Loucy (cell line): ENCODE data around the gene ZNHIT6.

Experiments
- H2AFZ ChIP-seq: fragments of 200-600 bp; sonication (generic); 2 replicates; pipeline ENCODE4 v1.6.0; 2016; ENCODE audit warnings: antibody characterized with exemption, mild to moderate bottlenecking, low read length, moderate library complexity
- H3F3A ChIP-seq: fragments of 200-600 bp; 2 replicates; pipeline ENCODE4 v1.6.0; 2016; ENCODE audit warnings: antibody characterized with exemption, low read depth, mild to moderate bottlenecking
- H3K27me3 ChIP-seq: fragments of 200-600 bp; sonication (generic); 2 replicates; pipeline ENCODE4 v1.6.1; 2014; ENCODE audit warnings: low read length, mild to moderate bottlenecking; ENCODE audit not compliant: insufficient read depth, poor library complexity, severe bottlenecking
- H3K36me3 ChIP-seq: fragments of 200-600 bp; sonication (generic); 2 replicates; pipeline ENCODE4 v1.6.1; 2016; ENCODE audit warnings: low read length; ENCODE audit not compliant: insufficient read depth
- H3K4me1 ChIP-seq: fragments of 200-600 bp; sonication (generic); 2 replicates; pipeline ENCODE4 v1.5.1; 2014; ENCODE audit warnings: low read length, mild to moderate bottlenecking; ENCODE audit not compliant: insufficient read depth, poor library complexity, severe bottlenecking
- H3K4me2 ChIP-seq: fragments of 200-600 bp; sonication (generic); 2 replicates; pipeline ENCODE4 v1.6.0; 2014; ENCODE audit warnings: antibody characterized with exemption, low read length, low read depth, mild to moderate bottlenecking; ENCODE audit not compliant: poor library complexity, severe bottlenecking
- H3K4me3 ChIP-seq: fragments of 200-600 bp; sonication (generic); 2 replicates; pipeline ENCODE4 v1.5.1; 2014; ENCODE audit warnings: low read length, mild to moderate bottlenecking, mixed read lengths; ENCODE audit not compliant: poor library complexity, severe bottlenecking
- H3K79me2 ChIP-seq: fragments of 200-600 bp; sonication (generic); 2 replicates; pipeline ENCODE4 v1.6.1; 2014; ENCODE audit warnings: low read length; ENCODE audit not compliant: insufficient read depth
- H3K9ac ChIP-seq: fragments of 200-600 bp; sonication (generic); 2 replicates; pipeline ENCODE4 v1.6.0; 2014; ENCODE audit warnings: mild to moderate bottlenecking, low read depth, low read length, moderate library complexity; ENCODE audit not compliant: poor library complexity, severe bottlenecking
- H3K9me2 ChIP-seq: fragments of 200-600 bp; sonication (generic); replicated peaks from 2 replicates; pipeline ENCODE4 v1.6.1; 2016; ENCODE audit warnings: low read depth, low read length, mixed read lengths
- H3K9me3 ChIP-seq: fragments of 200-600 bp; sonication (generic); 2 replicates; pipeline ENCODE4 v1.6.1; 2014; ENCODE audit warnings: mild to moderate bottlenecking, antibody characterized with exemption, low read length, low read depth; ENCODE audit not compliant: insufficient read depth
- H4K20me1 ChIP-seq: fragments of 200-600 bp; sonication (generic); 2 replicates; pipeline ENCODE4 v1.6.0; 2014; ENCODE audit warnings: antibody characterized with exemption, low read length, mild to moderate bottlenecking; ENCODE audit not compliant: insufficient read depth, poor library complexity, severe bottlenecking
- EZH2phosphoT487 ChIP-seq: fragments of 200-600 bp; IDR thresholded peaks from 2 replicates; pipeline ENCODE4 v1.6.1; 2018; ENCODE audit warnings: antibody characterized with exemption, mild to moderate bottlenecking, moderate library complexity, borderline replicate concordance
- TF ChIP-seq, protein P1 (sequence below): fragments of 200-600 bp; sonication (generic); conservative IDR thresholded peaks from 2 replicates; pipeline ENCODE4 v1.5.1; 2014; ENCODE audit warnings: mild to moderate bottlenecking, antibody characterized with exemption, low read length

Gene ZNHIT6

DNA sequence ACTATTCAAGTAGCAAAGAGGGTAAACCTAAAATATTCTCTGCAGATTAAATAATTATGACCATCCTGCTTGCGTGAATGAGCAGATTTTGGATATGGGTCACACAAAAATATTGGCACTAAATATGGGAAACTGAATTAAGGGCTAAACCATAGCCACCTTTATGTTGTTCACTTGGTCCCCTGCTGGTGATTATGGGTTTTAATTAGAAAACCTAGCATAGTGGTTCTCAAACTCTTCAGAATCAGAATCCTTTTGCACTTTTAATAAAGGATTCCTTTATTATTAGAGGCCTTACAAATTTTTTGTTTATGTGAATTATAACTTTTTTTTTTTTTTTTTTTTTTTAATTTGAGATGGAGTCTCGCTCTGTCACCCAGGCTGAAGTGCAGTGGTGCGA is 38.5 kb upstream of the ZNHIT6 start:
- no peaks in the 10 kb centered on the region for H3F3A ChIP-seq
- H3K9me3 ChIP-seq, result no peaks in the 10 kb centered on the region
- H3K4me1 ChIP-seq, result no peaks in the 10 kb centered on the region
- H3K79me2 ChIP-seq, result no peaks in the 10 kb centered on the region
- no peaks in the 10 kb centered on the region for H3K36me3 ChIP-seq
- no peak overlapping the region for H3K4me3 ChIP-seq
- H3K9me2 ChIP-seq, result no peaks in the 10 kb centered on the region
- H3K27me3 ChIP-seq, result no peaks in the 10 kb centered on the region
- no peak overlapping the region for H3K4me2 ChIP-seq
- TF ChIP-seq, protein P1, sequence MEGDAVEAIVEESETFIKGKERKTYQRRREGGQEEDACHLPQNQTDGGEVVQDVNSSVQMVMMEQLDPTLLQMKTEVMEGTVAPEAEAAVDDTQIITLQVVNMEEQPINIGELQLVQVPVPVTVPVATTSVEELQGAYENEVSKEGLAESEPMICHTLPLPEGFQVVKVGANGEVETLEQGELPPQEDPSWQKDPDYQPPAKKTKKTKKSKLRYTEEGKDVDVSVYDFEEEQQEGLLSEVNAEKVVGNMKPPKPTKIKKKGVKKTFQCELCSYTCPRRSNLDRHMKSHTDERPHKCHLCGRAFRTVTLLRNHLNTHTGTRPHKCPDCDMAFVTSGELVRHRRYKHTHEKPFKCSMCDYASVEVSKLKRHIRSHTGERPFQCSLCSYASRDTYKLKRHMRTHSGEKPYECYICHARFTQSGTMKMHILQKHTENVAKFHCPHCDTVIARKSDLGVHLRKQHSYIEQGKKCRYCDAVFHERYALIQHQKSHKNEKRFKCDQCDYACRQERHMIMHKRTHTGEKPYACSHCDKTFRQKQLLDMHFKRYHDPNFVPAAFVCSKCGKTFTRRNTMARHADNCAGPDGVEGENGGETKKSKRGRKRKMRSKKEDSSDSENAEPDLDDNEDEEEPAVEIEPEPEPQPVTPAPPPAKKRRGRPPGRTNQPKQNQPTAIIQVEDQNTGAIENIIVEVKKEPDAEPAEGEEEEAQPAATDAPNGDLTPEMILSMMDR, result peak; percentile 26; the same call in 1 of the 2 replicates
- TF ChIP-seq EZH2phosphoT487, result no peak
- H4K20me1 ChIP-seq, result no peaks in the 10 kb centered on the region
- H3K9ac ChIP-seq, result no peak overlapping the region
- no peak overlapping the region for H2AFZ ChIP-seq

DNA sequence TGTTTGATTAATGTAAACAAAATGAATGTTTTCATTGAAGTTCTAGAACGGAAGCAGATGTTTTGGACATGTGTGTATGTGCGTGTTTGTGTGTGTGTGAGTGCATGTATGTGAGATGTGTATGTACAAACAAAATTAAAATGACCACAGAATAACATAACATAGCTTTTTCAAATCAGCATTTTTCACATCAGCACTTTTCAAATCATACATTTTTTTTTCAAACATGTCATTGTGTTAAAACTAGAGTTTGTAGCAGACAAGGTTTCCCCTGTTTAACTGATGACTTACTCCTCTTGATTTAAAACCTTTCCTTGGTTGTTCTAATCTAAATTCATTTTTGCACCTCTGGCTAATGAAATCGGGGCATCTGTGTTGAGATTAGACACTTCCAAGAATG is 35.6 kb upstream of the ZNHIT6 start:
- Histone ChIP-seq H3K4me1 (no peaks in the 10 kb centered on the region), H3K4me3 (no peak overlapping the region), H3K4me2 (no peak overlapping the region), H3K36me3 (no peaks in the 10 kb centered on the region), H3K79me2 (no peaks in the 10 kb centered on the region), H3K9ac (no peak overlapping the region), H4K20me1 (no peaks in the 10 kb centered on the region), H3K9me3 (no peaks in the 10 kb centered on the region), H3F3A (no peaks in the 10 kb centered on the region), H2AFZ (no peak overlapping the region), H3K27me3 (no peaks in the 10 kb centered on the region), H3K9me2 (no peaks in the 10 kb centered on the region)
- TF ChIP-seq EZH2phosphoT487, result no peak
- TF ChIP-seq, protein P1, result no peak

GRCh38 chr1:85734931-85735330 is 26.7 kb upstream of the ZNHIT6 start:
- Histone ChIP-seq H3K36me3 (no peaks in the 10 kb centered on the region), H3K9me2 (no peaks in the 10 kb centered on the region), H3K27me3 (no peaks in the 10 kb centered on the region), H3F3A (no peaks in the 10 kb centered on the region), H3K79me2 (no peaks in the 10 kb centered on the region), H3K9ac (no peak overlapping the region), H3K9me3 (no peaks in the 10 kb centered on the region), H4K20me1 (no peaks in the 10 kb centered on the region), H2AFZ (no peak overlapping the region), H3K4me2 (no peak overlapping the region), H3K4me3 (no peak overlapping the region), H3K4me1 (no peaks in the 10 kb centered on the region)
- TF ChIP-seq EZH2phosphoT487, result no peak
- TF ChIP-seq, protein P1, result no peak
